Mesothelial cell of epicardium (in vitro differentiated cells): Measurements from ENCODE around the gene FAM89B. TPM values are rescaled to one million over a fixed set of nuclear protein-coding genes. Genes with fewer than 3 reads are reported as not detected.

Experiments used
- DNase-seq, 2 experiments: peaks; one replicate each; pipeline ENCODE4 v3.0.0; 2021; ENCODE audit warnings: low spot score in 2 of 2; ENCODE audit not compliant: unreplicated experiment in 2 of 2
- H3K27ac Mint-ChIP-seq: 2 replicates; pipeline ENCODE4 v1.8.0; 2021; ENCODE audit warnings: mixed read lengths
- H3K27me3 Mint-ChIP-seq: 2 replicates; pipeline ENCODE4 v1.8.0; 2021; ENCODE audit warnings: low read depth, mixed read lengths
- H3K36me3 Mint-ChIP-seq: 2 replicates; pipeline ENCODE4 v1.8.0; 2021; ENCODE audit warnings: mixed read lengths
- H3K4me1 Mint-ChIP-seq: 2 replicates; pipeline ENCODE4 v1.8.0; 2021; ENCODE audit warnings: mixed read lengths
- H3K4me3 Mint-ChIP-seq: 2 replicates; pipeline ENCODE4 v1.8.0; 2021; ENCODE audit warnings: mild to moderate bottlenecking, moderate library complexity, mixed read lengths
- H3K9me3 Mint-ChIP-seq: 2 replicates; pipeline ENCODE4 v1.8.0; 2021; ENCODE audit warnings: mixed read lengths
- total RNA-seq: library from RNA; stranded (reverse); gene quantifications from 3 replicates; pipeline ENCODE4 v1.2.1, GENCODE V29; 2021
- TF ChIP-seq, protein P1 (sequence below): fragments of 200-600 bp; sonication (generic); IDR thresholded peaks from one replicate; pipeline ENCODE4 v1.5.0; 2021; ENCODE audit warnings: antibody characterized with exemption; ENCODE audit not compliant: unreplicated experiment

FAM89B gene
- total RNA-seq, 1 donor from 2014 or later, result 57.6 TPM

DNA sequence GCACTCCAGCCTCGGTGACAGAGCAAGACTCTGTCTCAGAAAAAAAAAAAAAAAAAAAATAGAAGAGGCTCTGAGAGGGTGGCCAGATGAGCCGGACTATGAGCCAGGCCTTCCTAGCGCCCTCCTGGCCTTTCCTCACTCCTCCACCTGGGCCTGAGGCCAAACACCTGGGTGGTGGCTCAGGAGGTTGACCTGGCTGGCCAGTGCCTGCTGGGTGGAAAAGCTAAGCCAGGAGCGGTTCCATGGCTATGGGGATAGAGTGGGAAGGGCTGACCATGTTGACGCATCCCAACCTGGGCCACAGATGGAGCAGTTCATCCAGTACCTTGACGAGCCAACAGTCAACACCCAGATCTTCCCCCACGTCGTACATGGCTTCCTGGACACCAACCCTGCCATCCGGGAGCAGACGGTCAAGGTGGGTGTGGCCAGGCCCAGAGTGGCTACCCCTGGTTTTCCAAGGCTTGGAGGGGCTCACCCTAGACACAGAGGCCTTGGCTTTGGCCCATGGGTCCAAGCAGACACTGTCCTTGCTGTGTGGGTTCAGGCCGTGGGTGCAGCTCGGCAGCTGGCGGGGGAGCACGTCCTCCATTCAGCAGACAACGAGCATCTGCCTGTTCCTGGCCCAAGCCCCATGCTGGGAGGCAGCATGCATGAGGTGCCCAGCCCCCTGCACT is 39.8 kb upstream of the FAM89B start:
- DNase-seq, result no peak
- H3K27ac Mint-ChIP-seq, result no peak overlapping the region
- H3K9me3 Mint-ChIP-seq, result no peaks in the 10 kb centered on the region
- H3K4me3 Mint-ChIP-seq, result no peak overlapping the region
- H3K27me3 Mint-ChIP-seq, result no peaks in the 10 kb centered on the region
- TF ChIP-seq, protein P1, sequence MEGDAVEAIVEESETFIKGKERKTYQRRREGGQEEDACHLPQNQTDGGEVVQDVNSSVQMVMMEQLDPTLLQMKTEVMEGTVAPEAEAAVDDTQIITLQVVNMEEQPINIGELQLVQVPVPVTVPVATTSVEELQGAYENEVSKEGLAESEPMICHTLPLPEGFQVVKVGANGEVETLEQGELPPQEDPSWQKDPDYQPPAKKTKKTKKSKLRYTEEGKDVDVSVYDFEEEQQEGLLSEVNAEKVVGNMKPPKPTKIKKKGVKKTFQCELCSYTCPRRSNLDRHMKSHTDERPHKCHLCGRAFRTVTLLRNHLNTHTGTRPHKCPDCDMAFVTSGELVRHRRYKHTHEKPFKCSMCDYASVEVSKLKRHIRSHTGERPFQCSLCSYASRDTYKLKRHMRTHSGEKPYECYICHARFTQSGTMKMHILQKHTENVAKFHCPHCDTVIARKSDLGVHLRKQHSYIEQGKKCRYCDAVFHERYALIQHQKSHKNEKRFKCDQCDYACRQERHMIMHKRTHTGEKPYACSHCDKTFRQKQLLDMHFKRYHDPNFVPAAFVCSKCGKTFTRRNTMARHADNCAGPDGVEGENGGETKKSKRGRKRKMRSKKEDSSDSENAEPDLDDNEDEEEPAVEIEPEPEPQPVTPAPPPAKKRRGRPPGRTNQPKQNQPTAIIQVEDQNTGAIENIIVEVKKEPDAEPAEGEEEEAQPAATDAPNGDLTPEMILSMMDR, result no peak
- H3K36me3 Mint-ChIP-seq, result peaks cover 17% of the 10 kb centered on the region
- no peaks in the 10 kb centered on the region for H3K4me1 Mint-ChIP-seq

DNA sequence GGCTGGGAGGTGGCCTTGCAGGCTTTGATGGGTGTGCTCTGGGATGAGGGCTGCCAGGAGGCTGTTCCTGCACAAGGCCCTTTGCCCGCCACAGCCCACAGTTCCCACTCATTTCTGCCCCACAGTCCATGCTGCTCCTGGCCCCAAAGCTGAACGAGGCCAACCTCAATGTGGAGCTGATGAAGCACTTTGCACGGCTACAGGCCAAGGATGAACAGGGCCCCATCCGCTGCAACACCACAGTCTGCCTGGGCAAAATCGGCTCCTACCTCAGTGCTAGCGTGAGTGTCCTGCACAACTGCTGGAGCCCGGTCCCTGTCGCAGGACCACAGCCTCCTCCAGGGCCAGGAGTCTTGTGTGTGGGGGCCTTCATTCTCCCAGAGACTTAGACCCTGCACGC is 37.2 kb upstream of the FAM89B start:
- TF ChIP-seq, protein P1, result no peak
- no peak overlapping the region for H3K4me3 Mint-ChIP-seq
- H3K36me3 Mint-ChIP-seq, result peaks cover 11% of the 10 kb centered on the region
- H3K27ac Mint-ChIP-seq, result no peak overlapping the region
- peaks cover 3% of the 10 kb centered on the region for H3K27me3 Mint-ChIP-seq
- H3K4me1 Mint-ChIP-seq, result peaks cover 2% of the 10 kb centered on the region
- no peaks in the 10 kb centered on the region for H3K9me3 Mint-ChIP-seq
- no peak for DNase-seq

DNA sequence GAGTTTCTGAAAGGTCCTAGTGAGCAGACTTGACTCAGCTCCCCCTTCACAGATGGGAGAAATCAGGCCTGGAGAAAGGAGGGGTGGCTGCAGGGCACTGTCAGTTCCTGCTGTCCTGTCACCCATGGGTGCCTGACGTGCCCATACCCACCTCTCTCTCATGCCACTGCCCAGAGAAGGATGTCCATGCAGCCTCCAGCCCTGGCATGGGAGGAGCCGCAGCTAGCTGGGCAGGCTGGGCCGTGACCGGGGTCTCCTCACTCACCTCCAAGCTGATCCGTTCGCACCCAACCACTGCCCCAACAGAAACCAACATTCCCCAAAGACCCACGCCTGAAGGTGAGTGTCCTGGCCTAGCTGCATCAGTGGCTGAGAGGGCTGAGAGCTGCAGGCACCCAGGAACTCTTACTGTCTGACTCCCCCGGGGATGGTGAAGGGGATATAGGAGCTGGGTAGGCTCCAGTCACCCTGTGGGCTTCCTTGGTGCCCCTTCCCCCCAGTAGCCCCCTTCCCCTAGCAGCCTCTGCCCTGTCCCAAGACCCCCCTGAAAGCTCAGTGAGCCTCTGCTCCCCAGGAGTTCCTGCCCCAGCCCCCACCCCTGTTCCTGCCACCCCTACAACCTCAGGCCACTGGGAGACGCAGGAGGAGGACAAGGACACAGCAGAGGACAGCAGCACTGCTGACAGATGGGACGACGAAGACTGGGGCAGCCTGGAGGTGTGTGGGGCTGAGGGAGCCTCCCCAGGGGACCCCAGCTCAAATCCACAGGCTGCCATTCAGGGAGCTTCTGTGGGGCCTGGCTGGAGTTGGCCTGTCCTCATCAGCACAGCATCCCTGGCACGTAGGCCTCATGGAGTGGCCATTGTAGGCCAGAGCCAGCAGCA is 35.7 kb upstream of the FAM89B start:
- TF ChIP-seq, protein P1, result no peak
- peaks cover 3% of the 10 kb centered on the region for H3K27me3 Mint-ChIP-seq
- no peak overlapping the region for H3K4me3 Mint-ChIP-seq
- no peak overlapping the region for H3K27ac Mint-ChIP-seq
- peaks cover 7% of the 10 kb centered on the region for H3K36me3 Mint-ChIP-seq
- H3K4me1 Mint-ChIP-seq, result peaks cover 11% of the 10 kb centered on the region
- no peaks in the 10 kb centered on the region for H3K9me3 Mint-ChIP-seq
- DNase-seq, result no peak

DNA sequence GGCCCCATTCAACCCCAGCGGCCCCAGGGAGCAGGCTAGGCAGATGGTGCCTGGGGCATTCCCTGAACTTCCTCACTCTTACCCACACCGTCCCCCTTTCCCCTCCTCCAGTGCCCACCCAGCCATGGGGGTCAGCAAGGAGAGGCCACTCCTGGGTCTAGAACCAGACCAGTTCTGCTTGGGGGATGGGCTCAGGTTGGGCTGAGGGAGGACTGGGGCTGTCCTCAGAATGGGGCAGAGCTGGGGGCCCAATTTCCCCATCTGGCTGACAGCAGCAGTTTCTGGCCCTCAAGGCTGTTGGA is 35.1 kb upstream of the FAM89B start:
- Mint-ChIP-seq H3K27ac (no peak overlapping the region), H3K4me3 (no peak overlapping the region), H3K4me1 (peaks cover 16% of the 10 kb centered on the region), H3K27me3 (peaks cover 3% of the 10 kb centered on the region), H3K36me3 (peaks cover 4% of the 10 kb centered on the region), H3K9me3 (no peaks in the 10 kb centered on the region)
- TF ChIP-seq, protein P1, result no peak
- DNase-seq, result no peak

DNA sequence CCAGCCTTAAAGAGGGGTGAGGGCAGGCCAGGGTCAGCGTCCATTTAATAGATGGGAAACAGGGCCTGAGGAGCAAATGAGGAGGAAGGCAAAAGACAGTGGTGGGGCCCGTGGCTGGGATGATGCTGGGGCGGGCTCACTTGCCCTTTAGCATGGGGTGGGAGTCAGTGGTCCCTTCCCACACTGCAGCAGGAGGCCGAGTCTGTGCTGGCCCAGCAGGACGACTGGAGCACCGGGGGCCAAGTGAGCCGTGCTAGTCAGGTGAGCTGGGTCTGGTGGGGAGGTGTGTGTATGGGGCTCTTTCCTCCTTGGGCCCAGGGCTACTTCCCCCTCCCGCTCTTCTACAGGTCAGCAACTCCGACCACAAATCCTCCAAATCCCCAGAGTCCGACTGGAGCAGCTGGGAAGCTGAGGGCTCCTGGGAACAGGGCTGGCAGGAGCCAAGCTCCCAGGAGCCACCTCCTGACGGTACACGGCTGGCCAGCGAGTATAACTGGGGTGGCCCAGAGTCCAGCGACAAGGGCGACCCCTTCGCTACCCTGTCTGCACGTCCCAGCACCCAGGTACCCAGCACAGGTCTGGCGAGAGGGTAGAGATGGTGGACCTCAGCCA is 34.6 kb upstream of the FAM89B start:
- Mint-ChIP-seq H3K9me3 (no peaks in the 10 kb centered on the region), H3K27ac (no peak overlapping the region), H3K36me3 (peaks cover 7% of the 10 kb centered on the region), H3K4me3 (no peak overlapping the region), H3K4me1 (peaks cover 16% of the 10 kb centered on the region), H3K27me3 (peaks cover 3% of the 10 kb centered on the region)
- TF ChIP-seq, protein P1, result no peak
- no peak for DNase-seq
